HG02623 (cell line): ENCODE data around the gene COL18A1.

Experiments
- ATAC-seq: cut with Tn5 transposase; IDR thresholded peaks from one replicate; pipeline ENCODE4 v1.9.1; 2021; ENCODE audit warnings: moderate library complexity; ENCODE audit not compliant: unreplicated experiment

COL18A1 gene

DNA sequence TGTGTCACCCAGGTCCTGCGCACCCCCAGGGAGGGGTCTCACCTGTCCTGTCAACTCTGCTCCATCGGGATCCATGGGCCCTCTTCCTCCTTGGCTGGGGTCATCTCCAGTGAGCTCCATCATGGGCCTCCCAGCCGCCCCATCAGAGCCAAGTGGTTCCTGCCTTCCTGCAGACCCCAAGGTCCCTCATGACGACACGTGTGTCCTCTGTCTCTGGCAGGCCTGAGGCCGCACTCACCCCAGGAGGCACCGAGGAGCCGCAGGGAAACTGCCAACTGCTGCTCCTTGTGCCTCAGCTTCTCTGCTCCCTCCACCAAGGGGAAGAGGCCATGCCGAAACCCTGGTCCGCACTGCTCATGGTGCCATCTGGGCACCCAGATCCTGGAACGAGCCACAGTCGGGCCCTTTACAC is 46.8 kb downstream of the COL18A1 start:
- ATAC-seq = no peak

DNA sequence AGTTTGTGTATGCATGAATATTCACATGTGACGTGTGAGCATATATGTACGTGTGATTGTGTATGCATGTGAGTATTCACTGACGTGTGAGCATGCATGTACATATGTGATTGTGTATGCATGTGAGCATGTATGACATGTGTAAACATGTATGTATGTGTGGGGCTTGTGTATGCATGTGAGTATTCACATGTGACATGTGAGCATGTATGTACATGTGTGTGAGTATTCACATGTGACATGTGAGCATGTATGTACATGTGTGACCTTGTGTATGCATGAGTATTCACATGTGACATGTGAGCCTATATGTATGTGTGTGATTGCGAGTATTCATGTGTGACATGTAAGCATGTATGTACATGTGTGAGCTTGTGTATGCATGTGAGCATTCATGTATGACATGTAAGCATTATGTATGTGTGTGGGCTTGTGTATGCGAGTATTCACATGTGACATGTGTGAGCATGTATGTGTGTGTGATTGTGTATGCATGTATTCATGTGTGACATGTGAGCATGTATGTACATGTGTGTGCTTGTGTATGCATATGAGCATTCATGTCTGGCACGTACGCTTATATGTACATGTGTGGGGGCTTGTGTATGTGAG is 47.8 kb downstream of the COL18A1 start:
- no peak for ATAC-seq

DNA sequence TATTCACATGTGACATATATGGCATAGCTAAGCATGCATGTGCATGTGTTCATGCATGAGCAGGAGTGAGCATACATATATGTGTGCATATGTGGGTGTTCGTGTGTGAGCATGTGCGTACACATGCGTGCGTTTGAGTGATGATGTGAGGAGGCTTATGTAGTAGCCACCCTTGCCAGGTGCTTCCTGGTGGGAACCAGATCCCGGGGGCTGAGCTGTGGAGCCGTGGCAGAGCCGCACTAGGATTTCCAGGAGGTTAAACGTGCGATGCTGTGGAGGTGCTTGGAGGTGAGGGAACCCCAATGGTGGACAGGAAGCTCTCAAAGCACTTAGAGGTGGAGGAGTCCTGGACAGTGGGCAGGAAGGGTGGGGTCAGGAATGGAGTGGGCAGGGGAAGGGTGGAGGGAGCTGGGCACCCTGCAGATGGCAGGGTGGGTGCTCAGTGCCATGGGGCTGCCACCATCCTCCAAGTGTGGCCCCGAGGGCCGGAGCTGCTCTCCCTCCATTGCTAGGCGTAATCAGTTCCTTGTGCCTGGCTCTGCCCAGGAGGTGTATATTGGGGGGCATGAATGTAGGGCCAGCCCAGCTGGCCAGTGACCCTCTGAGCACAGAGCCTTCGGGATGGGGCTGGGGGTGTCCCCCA is 48.5 kb downstream of the COL18A1 start:
- no peak for ATAC-seq

DNA sequence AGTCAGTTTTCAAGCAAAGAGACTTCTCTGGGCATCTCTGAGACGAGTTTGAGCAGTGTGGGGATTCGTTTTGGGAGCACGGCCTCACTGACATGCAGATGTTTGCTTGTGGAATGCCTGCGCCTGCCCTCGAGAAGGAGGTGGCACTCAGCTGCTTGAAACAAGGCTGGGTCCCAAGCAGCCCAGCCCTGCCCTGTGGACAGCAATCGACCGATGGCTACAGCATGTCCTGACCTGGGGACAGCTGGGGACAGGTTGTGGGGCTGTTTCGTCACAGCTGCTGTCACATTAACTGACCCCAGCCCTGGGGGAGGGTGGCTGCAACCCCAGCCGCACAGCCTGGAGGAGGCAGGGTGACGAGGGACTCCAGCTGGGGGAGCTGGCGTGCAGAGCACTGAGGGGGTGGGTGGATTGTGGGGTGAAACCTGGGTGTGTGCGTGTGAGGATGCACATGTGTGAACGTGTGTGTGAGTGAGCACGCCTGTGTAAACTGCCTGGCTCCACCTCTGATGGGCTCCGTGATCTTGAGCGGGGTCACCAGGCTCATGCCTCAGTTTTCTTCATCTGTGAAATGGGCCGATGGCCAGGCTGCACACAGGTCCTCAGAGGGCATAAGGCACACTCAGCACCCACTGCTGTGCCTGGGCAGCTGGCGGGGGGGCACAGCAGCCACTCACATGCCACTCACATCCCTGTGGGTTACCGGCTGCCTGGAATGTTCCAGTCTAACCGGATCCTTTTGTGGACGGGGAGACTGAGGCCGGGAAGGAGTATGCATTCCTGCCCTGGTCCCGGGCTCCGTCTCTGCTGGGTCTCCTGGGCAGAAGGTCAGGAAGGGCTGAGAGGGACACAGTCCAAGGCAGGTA is 49.3 kb downstream of the COL18A1 start:
- ATAC-seq = no peak

DNA sequence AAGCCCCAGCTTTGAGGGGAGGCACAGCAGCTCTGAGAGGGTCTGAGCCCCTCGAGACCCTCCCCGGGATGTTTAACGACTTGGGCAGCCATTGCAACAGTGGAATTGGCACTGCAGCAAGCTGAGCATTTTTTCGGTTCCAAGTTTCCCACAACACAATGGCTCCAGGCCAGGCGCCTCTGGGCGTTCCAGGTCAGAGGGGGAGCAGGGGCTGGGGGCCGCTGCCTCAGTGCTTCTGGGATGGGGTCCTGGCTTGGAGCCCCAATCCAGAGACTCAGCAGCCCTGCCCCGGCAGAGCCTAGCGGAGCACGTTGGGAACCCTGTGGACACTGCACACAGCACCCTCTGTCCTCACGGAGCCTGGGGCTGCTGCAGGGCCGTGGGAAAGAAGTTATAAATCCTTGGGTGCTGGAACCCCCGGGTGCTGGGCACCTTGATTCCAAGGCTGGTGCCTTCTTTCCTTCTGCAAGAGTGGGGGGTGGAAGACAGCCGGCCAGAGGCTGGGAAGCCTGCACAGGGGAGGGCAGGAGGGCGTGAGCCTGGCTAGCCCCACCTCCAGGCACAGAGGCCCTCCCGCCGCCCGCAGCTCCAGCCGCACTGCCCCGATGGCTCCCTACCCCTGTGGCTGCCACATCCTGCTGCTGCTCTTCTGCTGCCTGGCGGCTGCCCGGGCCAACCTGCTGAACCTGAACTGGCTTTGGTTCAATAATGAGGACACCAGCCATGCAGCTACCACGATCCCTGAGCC is 50.1 kb downstream of the COL18A1 start:
- ATAC-seq = no peak

DNA sequence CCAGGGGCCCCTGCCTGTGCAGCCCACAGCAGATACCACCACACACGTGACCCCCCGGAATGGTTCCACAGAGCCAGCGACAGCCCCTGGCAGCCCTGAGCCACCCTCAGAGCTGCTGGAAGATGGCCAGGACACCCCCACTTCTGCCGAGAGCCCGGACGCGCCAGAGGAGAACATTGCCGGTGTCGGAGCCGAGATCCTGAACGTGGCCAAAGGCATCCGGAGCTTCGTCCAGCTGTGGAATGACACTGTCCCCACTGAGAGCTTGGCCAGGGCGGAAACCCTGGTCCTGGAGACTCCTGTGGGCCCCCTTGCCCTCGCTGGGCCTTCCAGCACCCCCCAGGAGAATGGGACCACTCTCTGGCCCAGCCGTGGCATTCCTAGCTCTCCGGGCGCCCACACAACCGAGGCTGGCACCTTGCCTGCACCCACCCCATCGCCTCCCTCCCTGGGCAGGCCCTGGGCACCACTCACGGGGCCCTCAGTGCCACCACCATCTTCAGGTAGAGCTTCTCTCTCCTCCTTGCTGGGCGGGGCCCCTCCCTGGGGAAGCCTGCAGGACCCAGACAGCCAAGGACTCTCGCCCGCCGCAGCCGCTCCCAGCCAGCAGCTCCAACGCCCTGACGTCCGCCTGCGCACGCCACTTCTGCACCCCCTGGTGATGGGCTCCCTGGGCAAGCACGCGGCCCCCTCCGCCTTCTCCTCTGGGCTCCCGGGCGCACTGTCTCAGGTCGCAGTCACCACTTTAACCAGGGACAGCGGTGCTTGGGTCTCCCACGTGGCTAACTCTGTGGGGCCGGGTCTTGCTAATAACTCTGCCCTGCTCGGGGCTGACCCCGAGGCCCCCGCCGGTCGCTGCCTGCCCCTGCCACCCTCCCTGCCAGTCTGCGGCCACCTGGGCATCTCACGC is 51.0 kb downstream of the COL18A1 start:
- ATAC-seq = no peak

DNA sequence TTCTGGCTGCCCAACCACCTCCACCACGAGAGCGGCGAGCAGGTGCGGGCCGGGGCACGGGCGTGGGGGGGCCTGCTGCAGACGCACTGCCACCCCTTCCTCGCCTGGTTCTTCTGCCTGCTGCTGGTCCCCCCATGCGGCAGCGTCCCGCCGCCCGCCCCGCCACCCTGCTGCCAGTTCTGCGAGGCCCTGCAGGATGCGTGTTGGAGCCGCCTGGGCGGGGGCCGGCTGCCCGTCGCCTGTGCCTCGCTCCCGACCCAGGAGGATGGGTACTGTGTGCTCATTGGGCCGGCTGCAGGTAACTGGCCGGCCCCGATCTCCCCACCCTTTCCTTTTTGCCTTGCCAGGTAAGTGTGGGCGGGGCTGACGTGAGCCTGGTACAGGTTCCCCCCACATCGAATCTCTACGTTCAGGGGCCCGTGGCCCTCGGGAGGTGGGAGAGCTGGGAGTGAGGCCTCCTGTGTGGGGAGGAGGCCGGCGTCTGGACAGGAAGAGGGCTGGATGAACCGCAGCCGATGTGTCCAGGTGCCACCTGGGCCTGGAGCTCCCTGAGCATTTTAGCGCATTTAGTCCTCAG is 51.7 kb downstream of the COL18A1 start:
- ATAC-seq = no peak

DNA sequence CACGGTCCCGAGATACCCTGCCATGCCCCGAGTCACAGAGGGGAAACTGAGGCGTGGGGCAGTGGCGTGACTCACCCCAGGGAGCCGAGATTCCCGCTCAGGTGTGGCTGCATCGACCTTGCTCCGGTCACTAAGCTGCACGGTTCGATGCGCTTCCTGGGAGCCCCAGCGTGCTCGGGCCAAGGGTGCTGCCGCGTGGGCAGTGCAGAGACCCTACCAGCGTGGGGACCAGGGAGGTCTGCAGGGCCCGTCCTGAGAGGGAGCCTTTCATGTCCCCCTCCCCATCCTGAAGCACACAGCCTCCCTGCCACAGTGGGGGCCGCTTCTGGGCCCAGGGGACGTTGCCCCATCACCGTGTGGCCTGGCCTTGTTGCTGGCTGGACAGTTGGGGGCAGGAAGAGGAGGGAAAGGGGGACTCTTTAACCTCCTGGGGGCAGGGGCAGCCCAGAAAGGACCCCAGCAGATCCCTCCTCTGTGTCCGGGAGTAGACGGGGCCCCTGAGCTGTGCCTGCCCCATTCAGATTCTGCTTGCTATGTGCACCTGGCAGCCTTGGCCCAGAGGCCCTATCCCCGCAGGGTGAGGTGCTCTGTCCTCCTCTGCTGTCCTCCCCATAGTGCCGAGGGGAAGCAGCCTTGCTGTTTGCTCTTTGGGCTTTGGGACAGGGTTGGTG is 52.3 kb downstream of the COL18A1 start:
- ATAC-seq = no peak

DNA sequence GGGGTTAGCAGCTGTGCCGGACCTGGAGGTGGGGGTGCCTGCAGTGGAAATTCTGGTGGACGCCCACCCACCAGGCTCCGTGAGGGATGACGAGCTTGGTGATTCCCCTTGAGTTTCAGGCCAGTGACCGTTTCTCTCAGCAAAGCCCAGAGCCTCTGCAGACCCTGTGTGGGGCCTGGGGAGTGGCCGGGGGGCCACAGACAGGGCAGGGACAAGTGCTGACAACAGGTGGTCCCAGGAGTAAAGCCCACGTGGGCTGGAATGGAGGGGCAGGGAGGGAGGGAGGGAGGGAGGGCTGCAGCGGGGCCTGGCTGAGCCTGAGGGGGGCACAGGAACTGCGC is 52.8 kb downstream of the COL18A1 start:
- ATAC-seq = no peak

DNA sequence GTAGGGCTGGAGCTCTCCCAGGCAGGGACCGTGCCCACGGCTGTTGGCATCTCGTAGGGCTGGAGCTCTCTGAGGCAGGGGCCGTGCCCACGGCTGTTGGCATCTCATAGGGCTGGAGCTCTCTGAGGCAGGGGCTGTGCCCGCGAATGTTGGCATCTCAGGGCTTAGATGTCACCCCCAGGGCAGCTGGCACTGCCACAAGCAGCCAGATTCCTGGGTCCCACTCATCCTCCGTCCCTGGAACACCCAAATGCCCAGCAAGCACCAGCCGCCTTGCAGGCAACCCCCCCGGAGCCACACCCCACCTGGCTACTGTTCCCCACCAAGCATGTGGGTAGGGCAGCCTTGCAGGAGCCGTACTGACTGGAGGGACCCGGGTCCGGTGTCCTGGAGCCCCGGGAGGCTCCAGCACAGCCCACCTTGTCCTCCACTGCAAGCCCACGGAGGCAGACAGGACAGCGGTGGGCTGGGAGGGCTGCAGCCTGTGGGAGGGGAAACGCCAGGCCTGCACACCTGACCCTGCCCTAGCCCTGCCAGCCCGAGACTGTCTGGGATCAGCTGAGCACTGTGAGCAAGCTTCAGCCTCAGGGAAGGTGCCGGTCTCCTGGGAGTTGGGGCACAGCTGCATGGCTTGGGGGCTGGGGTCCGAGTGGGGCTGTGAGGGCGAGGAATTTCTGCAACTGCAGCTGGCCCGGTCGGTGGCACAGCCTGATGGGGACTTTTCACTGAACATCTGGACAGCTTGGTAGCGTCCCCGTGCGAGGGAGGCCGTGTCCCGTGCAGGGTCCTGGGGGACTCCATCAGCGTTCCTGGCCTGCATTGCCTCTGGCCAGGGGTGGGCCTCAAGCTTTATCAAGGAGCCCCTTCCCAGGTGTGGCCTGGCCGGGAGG is 53.6 kb downstream of the COL18A1 start:
- ATAC-seq = no peak

DNA sequence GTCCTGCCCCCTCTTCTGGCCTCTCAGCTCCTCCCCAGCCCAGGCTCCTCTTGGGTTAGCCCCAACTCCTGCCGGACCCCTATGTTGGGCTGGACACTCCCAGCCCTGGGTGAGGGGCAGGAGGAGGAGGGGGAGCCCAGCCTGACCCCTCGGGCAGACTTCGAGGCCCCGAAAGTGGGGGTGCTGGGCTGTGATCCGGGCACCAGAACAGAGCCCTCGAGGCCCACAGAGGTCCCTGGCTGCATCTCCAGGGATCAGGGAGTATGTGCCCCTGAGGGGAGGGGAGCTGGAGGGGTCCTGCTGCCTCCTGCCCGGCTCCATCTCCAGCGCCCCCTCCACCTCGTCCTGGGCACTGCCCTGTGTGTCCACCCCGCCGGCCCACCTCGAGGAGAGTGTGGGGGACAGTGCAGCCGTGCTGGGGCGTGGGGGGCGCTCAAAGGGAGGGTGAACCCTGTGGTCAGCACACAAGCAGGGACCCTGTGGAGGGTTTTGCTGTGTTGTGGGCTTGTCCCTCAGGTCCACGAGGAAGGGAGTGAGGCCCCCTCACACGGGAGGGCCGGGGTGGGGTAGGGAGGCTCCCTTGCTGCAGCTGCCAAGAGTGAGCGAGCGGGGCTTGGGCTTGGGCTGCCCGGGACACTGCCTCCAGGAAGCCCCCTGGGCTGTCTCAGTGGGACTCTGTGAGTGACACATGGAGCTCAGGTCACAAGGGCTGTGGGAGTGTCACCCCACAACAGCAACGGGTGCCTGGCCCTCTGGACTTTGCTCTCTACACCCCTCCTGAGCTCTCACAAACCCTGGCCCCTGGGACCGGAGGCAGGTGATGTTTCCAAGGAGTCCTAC is 54.4 kb downstream of the COL18A1 start:
- ATAC-seq = no peak

DNA sequence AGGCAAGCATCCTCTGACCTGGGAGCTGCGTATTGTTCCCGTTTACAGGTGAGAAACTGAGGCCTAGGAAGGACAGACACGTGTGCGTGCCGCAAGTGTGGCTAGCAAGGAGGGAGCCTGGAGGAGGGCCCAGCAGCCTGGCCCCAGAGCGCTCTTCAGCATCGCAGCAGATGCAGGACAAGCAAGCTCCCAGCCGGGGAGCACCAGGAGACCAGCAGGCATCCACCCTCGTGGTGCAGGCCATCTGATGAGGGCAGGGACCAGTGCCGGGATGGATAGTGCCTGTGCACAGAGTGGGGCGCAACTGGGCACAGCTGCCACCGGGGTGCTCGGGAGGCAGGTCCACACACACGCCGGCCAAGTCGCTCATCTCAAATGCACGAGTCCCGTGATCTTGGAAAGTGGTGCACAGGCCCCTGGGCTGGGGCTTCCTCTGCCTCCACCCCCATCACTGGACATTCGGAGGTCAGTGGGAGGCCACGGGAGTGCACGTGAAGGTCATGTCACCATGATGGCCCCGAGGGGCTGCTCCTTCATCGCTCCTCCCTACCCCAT is 55.1 kb downstream of the COL18A1 start:
- no peak for ATAC-seq

DNA sequence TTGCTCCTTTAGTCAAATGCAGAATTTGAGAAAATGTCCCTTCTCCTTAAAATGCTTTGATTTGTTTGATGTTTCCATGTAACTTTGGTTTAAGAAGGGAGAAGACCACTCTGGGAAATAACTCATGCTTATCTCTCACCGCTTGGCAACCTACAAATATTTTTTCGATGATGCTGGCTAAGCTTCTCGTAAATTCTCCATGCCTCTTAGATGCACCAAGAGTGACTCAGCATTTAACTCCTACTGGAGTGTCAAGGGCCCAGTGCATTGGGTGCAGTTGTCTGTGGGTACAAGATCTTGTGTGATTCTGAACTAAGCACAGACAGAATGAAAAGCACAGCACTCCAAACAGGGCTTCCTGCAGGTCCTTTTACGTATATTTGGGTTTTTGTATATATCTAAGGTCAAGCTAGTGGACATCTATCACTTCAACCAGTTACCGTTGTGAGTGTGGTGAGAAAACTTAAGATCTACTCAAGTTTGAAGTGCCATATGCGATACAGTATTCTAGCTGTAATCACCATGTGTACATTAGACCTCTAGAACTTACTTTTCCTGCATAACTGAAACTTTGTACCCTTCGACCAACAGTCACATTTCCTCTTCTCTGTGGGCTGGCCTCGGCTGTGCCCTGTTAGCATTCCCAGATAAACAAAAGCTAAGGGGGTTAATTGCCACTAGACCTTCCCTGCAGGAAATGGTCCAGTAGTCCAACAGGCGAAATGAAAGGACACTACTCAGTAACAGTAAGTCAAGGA is 55.8 kb downstream of the COL18A1 start:
- no peak for ATAC-seq

DNA sequence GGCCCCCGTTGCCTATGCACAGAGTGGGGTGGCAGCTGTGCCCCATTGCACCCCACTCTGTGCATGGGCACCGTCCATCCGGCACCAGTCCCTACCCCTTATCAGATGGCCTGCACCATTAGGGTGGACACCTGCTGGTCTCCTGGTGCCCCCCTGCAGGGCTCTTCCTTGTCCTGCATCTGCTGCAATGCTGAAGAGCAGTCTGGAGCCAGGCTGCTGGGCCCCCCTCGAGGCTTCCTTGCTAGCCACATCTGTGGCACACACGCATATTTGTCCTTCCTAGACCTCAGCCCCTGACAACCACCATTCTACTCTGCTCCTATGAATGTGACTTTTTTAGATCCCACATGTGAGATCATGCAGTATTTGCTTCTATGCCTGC is 56.4 kb downstream of the COL18A1 start:
- ATAC-seq = no peak

DNA sequence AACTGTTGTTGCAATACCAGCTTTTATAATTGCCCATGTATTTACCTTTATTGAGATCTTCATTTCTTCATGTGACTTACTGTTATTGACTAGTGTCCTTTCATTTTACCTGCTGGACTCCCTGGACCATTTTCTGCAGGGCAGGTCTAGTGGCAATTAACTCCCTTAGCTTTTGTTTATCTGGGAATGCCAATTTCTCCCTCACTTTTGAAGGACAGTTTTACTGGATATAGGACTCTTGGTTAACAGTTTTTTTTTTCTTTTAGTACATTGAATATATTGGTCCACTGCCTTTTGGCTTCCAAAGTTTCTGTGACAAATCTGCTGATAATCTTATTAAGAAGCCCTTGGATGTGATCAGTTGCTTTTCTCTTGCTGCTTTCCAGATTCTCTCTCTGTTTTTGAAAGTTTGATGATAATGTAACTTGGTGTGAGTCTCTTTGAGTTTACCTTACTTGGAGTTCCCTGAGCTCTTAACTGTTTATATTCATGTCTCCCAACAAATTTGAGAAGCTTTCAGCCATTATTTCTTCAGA is 56.9 kb downstream of the COL18A1 start:
- no peak for ATAC-seq

DNA sequence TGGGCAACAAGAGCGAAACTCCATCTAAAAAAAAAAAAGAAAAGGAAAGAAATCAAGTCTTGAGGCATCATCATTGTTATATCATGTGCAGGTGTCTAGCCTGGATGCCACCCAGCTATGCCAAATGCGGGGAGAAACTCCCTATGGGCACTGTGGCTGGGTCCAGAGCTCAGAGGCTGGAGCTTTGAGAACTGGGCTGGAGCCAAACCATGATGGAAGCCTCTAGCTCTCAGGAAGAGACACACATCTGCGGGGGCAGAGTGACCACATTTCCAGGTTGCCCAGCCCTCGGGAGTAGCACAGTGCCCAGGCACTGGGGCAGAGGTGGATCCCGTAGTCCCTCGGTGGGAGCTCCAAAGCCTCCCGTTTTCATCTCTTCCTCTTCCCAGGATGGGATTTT is 58.9 kb downstream of the COL18A1 start:
- ATAC-seq = no peak
